K562 (cell line): Measurements from ENCODE around the gene YAP1. TPM values are rescaled to one million over a fixed set of nuclear protein-coding genes. Genes with fewer than 3 reads are reported as not detected.

Source experiments
- ESRRA ChIP-seq: fragments of 450-650 bp; IDR thresholded peaks from 2 replicates; pipeline ENCODE4 v1.6.1; 2014; ENCODE audit warnings: low read depth, mild to moderate bottlenecking, moderate library complexity, borderline replicate concordance
- GABPB2 ChIP-seq: fragments of 250-450 bp; sonication (Bioruptor Pico); conservative IDR thresholded peaks from 2 replicates; pipeline ENCODE4 v1.5.1; 2021; ENCODE audit warnings: mild to moderate bottlenecking
- GATA2 ChIP-seq: sonication (generic); formaldehyde crosslinking; IDR thresholded peaks from 2 replicates; pipeline ENCODE4 v1.4.0; 2020; ENCODE audit warnings: mild to moderate bottlenecking, missing genetic modification reagents
- KAT2B ChIP-seq: IDR thresholded peaks from one replicate; pipeline ENCODE4 v1.6.1; 2012; ENCODE audit warnings: low read depth, mild to moderate bottlenecking, control low read depth, inconsistent platforms, low read length, moderate library complexity
- MTA3 ChIP-seq: fragments of 450-650 bp; formaldehyde crosslinking; IDR thresholded peaks from 2 replicates; pipeline ENCODE4 v1.6.1; 2017; ENCODE audit warnings: mild to moderate bottlenecking, borderline replicate concordance
- STAT5B ChIP-seq: fragments of 250-450 bp; sonication (Bioruptor Pico); IDR thresholded peaks from 2 replicates; pipeline ENCODE4 v1.8.0; 2021; ENCODE audit warnings: mild to moderate bottlenecking, inconsistent platforms
- polyA plus RNA-seq, 8 experiments: library from polyadenylated mRNA; depleted of rRNA in 4 of 8; stranded (reverse) in 5 of 8; unstranded in 3 of 8; fragments of >200 nt; fragmentation: Nextera tagmentation in 2 of 8; fragmentation: Illumina TruSeq in 1 of 8; extraction: Ambion mirVana in 2 of 8; extraction: Trizol in 1 of 8; gene quantifications; 2 replicates each; pipeline versions ENCODE4 v1.2.1 to v1.2.3, GENCODE V29; 2011 to 2014; ENCODE audit warnings: inconsistent platforms in 1 of 8, missing spikeins in 1 of 8
- total RNA-seq, 7 experiments: library from RNA; depleted of rRNA in 6 of 7; stranded (reverse); fragments of >200 nt in 6 of 7; fragmentation: Illumina TruSeq in 2 of 7; extraction: Trizol in 2 of 7; gene quantifications; 2 replicates each; pipeline versions ENCODE4 v1.2.1 to v1.2.3, GENCODE V29; 2011 to 2021; ENCODE audit warnings: low replicate concordance in 1 of 7
- TF ChIP-seq, protein P1 (sequence below): fragments of 450-650 bp; formaldehyde crosslinking; conservative IDR thresholded peaks from 2 replicates; pipeline ENCODE4 v1.4.0; 2022; ENCODE audit warnings: mild to moderate bottlenecking, missing genetic modification characterization
- TF ChIP-seq, protein P2 (sequence below): sonication (generic); formaldehyde crosslinking; IDR thresholded peaks from 2 replicates; pipeline ENCODE4 v1.8.0; 2023; ENCODE audit warnings: mild to moderate bottlenecking, missing genetic modification reagents
- TF ChIP-seq, protein P3 (sequence below): sonication (generic); formaldehyde crosslinking; IDR thresholded peaks from 2 replicates; pipeline ENCODE4 v1.8.0; 2022; ENCODE audit warnings: mild to moderate bottlenecking, missing genetic modification reagents

The YAP1 gene
- total and polyA plus RNA-seq, 9 of the 15 experiments (the other 6 are each of a cell fraction or from before 2014, with no cell fraction given) = 0.18 TPM; not detected in 8

DNA sequence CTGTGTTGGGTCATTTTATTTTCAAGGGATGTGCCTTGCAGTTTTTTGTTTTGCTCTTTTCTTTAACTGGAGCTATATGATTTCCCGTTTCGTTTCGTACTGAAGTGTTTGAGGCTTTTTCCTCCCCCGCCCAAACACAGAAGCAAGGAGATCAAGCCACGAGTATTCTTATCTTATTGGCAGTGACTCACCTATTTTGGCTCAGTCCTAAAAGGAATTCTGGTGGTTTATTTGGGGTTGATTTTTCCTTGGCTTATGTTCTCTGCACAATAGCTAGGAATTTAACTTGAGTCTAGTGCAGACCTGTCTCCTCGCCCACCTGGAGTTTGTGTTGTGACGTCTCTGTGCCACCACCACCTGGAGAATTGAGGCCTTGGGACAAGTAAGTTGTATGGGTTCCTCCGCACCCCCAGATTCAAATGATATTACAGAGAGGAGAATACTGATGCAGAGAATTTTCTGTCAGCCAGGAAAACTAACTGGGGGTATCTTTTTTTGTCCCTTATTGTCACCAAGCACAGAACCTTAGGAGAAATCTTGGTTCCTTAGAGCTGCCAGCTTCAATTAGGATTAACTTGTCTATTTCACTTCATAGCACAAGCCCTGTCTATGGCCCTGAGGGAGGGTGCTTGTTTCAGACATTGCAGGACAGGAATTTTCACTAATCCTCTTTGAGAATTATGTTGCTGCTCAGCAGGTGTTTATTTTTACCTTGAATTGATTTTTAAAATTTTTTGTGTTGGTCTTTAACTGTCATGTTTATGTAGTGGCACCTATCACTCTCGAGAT lies 116.6 kb downstream of the YAP1 start (continued):
- no peak for TF ChIP-seq GATA2
- TF ChIP-seq, protein P1, sequence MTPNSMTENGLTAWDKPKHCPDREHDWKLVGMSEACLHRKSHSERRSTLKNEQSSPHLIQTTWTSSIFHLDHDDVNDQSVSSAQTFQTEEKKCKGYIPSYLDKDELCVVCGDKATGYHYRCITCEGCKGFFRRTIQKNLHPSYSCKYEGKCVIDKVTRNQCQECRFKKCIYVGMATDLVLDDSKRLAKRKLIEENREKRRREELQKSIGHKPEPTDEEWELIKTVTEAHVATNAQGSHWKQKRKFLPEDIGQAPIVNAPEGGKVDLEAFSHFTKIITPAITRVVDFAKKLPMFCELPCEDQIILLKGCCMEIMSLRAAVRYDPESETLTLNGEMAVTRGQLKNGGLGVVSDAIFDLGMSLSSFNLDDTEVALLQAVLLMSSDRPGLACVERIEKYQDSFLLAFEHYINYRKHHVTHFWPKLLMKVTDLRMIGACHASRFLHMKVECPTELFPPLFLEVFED (CRISPR knock-in tag) = no peak
- TF ChIP-seq ESRRA = no peak
- TF ChIP-seq, protein P2, sequence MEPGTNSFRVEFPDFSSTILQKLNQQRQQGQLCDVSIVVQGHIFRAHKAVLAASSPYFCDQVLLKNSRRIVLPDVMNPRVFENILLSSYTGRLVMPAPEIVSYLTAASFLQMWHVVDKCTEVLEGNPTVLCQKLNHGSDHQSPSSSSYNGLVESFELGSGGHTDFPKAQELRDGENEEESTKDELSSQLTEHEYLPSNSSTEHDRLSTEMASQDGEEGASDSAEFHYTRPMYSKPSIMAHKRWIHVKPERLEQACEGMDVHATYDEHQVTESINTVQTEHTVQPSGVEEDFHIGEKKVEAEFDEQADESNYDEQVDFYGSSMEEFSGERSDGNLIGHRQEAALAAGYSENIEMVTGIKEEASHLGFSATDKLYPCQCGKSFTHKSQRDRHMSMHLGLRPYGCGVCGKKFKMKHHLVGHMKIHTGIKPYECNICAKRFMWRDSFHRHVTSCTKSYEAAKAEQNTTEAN (CRISPR knock-in tag) = no peak
- TF ChIP-seq KAT2B = no peak
- no peak for TF ChIP-seq STAT5B (CRISPR knock-in tag)
- TF ChIP-seq, protein P3, sequence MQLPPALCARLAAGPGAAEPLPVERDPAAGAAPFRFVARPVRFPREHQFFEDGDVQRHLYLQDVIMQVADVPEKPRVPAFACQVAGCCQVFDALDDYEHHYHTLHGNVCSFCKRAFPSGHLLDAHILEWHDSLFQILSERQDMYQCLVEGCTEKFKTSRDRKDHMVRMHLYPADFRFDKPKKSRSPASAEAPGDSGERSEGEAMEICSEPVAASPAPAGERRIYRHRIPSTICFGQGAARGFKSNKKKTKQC (CRISPR knock-in tag) = no peak
- TF ChIP-seq MTA3 = no peak
- no peak for TF ChIP-seq GABPB2 (CRISPR knock-in tag)
